ENCODE results near the gene RAPGEF1.

GRCh38 chr9:131625790-131626670 is 113.8 kb downstream of the RAPGEF1 start:
- TF ChIP-seq CTCF (IDR thresholded peaks at IDR 0.05): no peak
- TF ChIP-seq ZFX (IDR thresholded peaks at IDR 0.05; ENCODE audit: borderline replicate concordance): no peak

Data from 22Rv1 (cell line).